Activated gamma-delta T cell treated with anti-CD3 and anti-CD28 coated beads, Interleukin-2, amount 50 U/mL, for 16 hours (primary cell): Measurements from ENCODE around the gene IZUMO4.
"Not testable (repeated sequence)": the region's sequence is repeated elsewhere in the genome, so short reads cannot be mapped to it uniquely, and the experiment has no call there.

Experiments
- DNase-seq: peaks from one replicate; pipeline ENCODE4 v3.0.0-alpha.2; 2020; ENCODE audit warnings: low read depth

IZUMO4 gene

DNA sequence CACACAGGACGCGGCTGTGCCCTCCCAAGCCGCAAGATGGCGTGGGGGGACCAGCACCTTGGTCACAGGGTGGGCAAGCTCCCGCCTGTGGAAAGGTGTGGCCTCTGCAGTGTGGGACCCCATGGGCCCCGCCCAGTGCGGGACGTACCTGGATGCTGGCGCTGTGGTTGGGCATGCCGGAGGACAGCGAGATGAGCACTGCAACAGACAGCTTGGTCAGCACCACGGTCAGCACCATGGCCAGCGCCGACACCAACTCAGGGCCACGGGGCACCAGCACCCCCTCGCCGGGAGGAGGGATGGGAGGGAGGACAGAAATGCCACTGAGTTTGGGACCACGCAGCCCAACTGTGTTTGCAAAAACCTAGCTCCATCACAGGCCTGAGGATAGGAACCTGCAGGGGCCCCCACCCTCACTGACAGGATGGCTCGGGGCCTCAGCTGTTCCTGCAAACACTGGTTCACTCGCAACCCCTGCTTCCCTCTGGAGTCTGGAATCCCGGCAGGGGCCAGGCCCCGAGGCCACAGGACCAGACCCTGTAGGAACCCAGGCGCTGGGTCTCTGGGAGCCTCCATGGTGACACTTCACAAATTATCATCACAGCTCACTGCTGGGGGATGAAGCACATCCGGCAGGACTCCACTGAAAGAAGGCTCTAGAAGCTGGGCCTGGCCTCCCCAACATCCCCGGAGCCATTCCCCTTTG is 27.1 kb downstream of the IZUMO4 start:
- DNase-seq, result no peak

GRCh38 chr19:2126879-2127518 is 30.3 kb downstream of the IZUMO4 start:
- DNase-seq, result no peak

- DNase-seq, result no peak
Observed at GRCh38 chr19:2127758-2128157, 31.0 kb downstream of the IZUMO4 start.

DNA sequence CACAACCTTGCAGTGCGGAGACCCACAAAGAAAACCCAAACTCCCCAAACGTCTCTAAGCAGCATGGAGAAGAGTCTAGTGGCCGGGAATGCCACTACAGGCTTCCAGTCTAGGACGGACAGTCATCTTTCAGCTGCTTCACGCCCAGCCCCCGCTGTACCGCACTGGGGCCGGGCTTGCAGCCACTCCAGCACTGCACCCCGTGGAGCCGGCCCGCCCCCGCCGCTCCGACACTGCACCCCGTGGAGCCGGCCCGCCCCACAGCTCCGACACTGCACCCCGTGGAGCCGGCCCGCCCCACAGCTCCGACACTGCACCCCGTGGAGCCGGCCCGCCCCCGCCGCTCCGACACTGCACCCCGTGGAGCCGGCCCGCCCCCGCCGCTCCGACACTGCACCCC is 31.5 kb downstream of the IZUMO4 start:
- DNase-seq, result not testable (repeated sequence)

GRCh38 chr19:2129022-2129421 is 32.3 kb downstream of the IZUMO4 start:
- DNase-seq, result no peak

DNA sequence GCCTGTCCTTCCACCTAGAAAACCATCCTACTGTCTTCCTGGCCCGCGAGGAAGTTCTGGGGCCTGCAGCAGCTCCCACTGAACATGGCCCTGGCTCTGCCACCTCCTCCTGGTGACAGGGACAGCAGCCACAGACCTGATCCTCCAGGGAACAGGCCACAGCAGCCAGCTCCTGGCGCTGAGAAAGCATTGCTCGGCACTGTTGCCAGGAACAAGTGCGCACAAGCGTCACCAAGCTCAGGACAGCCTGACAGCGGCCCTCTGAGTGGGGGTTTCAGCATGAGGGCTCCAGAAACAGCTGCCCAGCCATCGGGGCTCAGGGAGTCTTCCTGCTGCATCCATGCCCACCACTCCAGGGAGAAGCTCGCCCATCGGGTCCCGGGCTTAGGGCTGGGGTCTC is 32.8 kb downstream of the IZUMO4 start:
- no peak for DNase-seq

GRCh38 chr19:2129892-2130770 is 33.4 kb downstream of the IZUMO4 start:
- DNase-seq, result no peak

- DNase-seq, result not testable (repeated sequence)
Observed at GRCh38 chr19:2131012-2131975, 34.6 kb downstream of the IZUMO4 start.

GRCh38 chr19:2132191-2132590 is 35.5 kb downstream of the IZUMO4 start:
- no peak for DNase-seq

- DNase-seq, result no peak
Observed at GRCh38 chr19:2132731-2133490, 36.2 kb downstream of the IZUMO4 start.

DNA sequence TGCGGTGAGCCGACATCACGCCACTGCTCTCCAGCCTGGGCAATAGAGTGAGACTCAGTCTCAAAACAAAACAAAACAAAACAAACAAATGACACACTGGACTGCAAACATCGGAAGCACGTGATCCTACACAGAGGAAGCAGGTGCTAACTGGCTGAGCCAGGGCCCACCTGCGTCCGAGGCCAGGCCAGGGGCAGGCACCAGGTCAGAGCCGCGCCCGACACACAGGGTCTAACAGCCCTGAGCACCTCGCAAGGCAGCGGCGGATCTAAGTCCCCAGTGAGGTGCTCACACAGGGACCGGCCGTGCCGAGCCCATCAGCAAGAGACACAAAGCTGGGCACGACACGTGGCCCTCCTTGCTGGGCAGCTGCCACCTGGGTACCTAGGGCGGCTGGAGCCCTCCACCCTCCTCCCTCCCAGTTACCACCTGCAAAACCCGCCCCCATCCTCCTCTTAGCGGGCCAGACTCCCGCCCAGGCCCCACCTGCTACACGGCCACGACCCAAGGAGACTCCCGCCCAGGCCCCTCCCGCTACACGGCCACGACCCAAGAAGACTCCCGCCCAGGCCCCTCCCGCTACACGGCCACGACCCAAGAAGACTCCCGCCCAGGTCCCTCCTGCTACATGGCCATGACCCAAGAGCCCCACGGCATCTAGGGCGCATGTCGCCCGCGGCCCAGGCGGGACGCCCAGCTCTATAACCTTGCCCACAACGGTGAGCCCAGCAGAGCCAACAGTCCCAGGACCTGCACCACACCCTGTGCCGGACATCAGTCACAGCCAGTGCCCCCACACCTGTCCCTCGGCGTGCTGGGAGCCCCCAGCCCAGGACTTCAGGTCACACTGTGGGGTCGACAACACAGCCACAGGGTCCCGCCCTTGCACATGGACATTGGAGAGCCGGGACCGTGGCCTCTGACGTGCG is 39.0 kb downstream of the IZUMO4 start:
- DNase-seq, result no peak

GRCh38 chr19:2136796-2137195 is 40.1 kb downstream of the IZUMO4 start:
- no peak for DNase-seq

DNA sequence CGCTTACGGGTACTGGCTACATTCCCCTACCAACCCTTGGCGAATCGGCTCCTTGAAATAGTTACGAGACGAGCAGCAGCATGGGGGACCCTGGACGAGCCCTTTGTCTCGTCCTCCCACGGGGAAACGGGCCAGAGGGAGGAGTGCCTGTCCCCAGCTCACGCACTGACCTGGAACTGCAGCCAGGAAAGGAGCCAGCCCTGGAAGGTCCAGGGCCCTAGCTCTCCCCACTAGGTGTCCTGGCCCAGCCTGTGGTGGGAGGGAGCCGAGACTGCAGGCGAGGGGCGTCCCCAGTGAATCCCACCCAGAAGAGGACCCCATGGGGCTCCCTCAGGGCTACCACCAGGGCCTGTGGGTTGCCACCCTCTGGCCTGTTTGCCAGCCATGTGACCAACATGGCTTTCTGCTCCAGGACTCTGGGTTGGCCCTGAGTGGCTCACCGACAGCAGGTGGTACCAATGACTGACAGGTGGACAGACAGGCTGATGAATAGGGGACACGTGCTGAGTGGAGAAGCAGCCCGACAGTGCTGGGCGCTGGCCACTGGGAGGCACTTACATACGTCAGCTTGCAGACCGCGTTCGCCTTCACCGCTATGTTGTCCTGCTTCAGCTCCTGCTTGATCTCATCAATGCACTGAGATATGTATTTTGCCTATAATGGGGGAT is 41.5 kb downstream of the IZUMO4 start:
- no peak for DNase-seq

GRCh38 chr19:2139385-2140137 is 42.8 kb downstream of the IZUMO4 start:
- no peak for DNase-seq

GRCh38 chr19:2140138-2140569 is 43.4 kb downstream of the IZUMO4 start:
- DNase-seq, result no peak

DNA sequence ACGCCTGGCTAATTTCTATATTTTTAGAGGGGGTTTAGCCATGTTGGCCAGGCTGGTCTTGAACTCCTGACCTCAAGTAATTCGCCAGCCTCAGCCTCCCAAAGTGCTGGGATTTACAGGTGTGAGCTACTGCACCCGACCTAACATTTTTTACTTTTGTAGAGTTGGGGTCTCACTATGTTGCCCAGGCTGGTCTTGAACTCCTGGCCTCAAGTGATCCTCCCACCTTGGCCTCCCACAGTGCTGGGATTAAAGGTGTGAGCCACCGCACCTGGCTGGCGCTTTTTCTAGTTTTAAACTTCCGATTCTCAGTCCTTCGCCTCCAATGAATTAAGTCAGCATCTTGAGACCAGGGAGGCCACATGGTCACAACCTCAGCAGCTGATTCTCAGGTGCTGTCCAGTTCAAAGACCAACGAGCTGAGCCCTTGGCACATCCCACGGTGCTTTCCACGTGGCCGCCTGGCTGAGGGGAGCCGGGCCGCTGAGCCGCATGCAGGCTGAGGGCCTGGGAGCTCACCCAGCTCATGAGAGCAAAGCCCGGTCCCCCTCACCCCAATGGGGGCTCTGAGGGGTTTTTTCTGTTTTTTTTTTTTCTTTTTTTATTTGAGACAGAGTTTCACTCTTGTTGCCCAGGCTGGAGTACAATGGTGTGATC is 45.6 kb downstream of the IZUMO4 start:
- DNase-seq, result no peak

- no peak for DNase-seq
Observed at GRCh38 chr19:2144190-2144589, 47.5 kb downstream of the IZUMO4 start.

GRCh38 chr19:2145831-2146241 is 49.1 kb downstream of the IZUMO4 start:
- DNase-seq, result no peak
